Amniotic epithelial cell (primary cell): ENCODE results near the gene FAM83D.

Experiments used
- DNase-seq: peaks from one replicate; pipeline ENCODE4 v3.0.0-alpha.2; 2010; ENCODE audit warnings: low read depth

The FAM83D gene, protein sequence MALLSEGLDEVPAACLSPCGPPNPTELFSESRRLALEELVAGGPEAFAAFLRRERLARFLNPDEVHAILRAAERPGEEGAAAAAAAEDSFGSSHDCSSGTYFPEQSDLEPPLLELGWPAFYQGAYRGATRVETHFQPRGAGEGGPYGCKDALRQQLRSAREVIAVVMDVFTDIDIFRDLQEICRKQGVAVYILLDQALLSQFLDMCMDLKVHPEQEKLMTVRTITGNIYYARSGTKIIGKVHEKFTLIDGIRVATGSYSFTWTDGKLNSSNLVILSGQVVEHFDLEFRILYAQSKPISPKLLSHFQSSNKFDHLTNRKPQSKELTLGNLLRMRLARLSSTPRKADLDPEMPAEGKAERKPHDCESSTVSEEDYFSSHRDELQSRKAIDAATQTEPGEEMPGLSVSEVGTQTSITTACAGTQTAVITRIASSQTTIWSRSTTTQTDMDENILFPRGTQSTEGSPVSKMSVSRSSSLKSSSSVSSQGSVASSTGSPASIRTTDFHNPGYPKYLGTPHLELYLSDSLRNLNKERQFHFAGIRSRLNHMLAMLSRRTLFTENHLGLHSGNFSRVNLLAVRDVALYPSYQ

DNA sequence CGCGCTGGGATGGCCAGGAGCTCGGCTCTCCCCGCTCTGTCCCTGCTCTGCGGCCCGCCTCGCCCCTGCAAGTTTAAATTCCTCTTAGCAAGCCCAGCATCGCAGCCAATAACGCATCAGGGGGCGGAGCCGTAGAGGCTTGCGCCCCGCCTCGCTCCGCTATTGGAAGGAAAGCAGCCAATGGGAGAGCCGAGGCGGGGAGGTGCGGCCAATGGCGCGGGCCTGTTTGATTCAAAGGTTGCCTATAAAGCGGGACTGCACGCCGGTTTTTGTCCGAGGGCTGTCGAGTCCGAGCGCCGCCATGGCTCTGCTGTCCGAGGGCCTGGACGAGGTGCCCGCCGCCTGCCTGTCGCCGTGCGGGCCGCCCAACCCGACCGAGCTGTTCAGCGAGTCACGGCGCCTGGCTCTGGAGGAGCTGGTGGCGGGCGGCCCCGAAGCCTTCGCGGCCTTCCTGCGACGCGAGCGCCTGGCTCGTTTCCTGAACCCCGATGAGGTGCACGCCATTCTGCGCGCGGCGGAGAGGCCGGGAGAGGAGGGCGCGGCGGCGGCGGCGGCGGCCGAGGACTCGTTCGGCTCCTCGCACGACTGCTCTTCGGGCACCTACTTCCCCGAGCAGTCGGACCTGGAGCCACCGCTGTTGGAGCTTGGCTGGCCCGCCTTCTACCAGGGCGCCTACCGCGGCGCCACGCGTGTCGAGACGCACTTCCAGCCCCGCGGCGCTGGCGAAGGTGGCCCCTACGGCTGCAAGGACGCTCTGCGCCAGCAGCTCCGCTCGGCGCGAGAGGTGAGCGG lies at the start of gene FAM83D:
Gene FAM83D, plus strand, starts transcription at position 276 of the 792 bp plus-strand sequence. Its CDS starts 26 bp downstream, at position 302.
- DNase-seq, result peak; percentile 96

DNA sequence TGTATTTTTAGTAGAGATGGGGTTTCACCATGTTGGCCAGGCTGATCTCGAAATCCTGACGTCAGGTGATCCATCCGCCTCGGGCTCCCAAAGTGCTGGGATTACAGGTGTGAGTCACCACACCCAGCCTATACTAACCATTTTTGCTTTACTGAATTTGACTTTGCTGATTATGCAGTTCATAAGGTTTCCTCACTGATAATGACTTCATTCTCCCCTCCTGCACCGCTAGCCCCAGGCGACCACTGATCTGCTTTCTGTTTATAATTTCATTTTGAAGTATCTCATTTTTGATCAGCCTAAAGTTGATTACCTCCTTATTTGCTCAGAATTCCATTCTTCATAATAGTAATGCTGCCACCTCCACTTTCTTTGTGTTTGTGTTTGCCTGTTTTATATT lies 48.7 kb upstream of the FAM83D start:
- DNase-seq, result no peak

GRCh38 chr20:38878866-38879265 lies 47.4 kb upstream of the FAM83D start:
- peak; percentile 40 for DNase-seq

GRCh38 chr20:38880952-38881735 lies 45.1 kb upstream of the FAM83D start:
- no peak for DNase-seq

DNA sequence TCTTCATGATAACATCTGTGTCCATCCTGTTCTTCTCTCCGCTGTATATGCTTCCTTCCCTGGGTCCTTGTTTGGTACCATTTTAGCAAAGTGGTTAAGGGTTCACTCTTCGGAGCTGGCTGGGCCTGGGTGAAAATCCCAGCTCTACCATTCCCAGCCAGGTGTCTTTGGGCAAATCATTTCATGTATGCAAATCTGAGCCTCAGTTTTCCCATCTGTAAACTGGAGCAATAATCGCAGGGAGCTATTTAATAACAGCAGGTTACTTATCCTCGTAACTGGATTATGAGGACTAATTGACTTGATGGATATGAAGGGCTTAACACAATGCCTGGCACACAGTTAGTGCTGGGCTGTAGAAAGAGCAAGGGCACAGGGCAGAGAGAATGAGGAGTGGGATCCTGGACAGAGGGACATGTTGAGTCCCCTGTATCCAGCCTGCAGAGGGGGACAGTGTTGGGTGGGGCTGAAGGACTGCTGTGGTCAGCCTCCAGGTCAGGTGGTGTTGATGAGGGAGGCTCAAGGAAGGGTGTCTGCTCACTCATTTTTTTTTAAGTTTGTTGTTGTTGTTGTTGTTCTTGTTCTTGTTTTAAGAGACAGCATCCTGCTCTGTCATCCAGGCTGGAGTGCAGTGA lies 44.3 kb upstream of the FAM83D start:
- no peak for DNase-seq

DNA sequence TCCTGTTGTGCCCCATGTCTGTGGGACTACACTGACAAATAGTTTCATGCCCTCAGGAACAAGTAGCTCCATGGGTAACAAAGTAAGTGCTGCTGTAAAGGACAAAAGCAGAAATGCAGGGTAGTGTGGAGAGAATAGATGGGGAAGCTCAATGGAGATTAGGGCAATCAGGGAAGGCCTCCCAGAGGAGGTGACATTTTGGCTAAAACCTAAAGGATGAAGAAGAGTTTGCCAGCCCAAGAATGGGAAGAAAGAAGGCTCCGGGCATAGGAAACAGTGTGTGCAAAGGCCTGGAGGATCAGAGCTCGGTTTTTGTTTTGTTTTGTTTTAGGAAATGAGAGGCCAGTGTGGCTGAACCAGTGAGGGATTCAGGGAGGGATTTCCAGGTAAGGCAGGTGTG lies 43.6 kb upstream of the FAM83D start:
- DNase-seq, result no peak

- no peak for DNase-seq
Measured at GRCh38 chr20:38883081-38883980, 42.9 kb upstream of the FAM83D start.

- no peak for DNase-seq
Measured at GRCh38 chr20:38883981-38884733, 42.1 kb upstream of the FAM83D start.

DNA sequence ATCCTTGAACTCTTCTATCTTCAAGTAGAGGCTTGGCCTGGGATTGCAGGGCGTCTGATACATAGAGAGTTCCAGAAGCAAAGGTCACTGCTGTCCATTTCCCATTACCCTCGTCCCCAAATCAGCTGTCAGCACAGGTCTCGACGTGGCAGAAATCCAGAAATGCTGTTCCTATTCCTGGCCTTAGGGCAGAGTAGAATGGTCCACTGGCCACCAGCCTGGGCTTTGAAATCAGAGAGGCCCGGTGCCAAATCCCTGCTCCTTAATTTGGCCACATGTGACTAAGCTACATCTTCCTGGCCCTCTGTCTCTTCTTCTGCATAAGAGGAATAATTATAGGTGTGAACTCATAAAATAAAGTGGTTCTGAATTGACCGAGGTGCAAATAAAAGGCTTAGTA lies 40.9 kb upstream of the FAM83D start:
- DNase-seq, result no peak

DNA sequence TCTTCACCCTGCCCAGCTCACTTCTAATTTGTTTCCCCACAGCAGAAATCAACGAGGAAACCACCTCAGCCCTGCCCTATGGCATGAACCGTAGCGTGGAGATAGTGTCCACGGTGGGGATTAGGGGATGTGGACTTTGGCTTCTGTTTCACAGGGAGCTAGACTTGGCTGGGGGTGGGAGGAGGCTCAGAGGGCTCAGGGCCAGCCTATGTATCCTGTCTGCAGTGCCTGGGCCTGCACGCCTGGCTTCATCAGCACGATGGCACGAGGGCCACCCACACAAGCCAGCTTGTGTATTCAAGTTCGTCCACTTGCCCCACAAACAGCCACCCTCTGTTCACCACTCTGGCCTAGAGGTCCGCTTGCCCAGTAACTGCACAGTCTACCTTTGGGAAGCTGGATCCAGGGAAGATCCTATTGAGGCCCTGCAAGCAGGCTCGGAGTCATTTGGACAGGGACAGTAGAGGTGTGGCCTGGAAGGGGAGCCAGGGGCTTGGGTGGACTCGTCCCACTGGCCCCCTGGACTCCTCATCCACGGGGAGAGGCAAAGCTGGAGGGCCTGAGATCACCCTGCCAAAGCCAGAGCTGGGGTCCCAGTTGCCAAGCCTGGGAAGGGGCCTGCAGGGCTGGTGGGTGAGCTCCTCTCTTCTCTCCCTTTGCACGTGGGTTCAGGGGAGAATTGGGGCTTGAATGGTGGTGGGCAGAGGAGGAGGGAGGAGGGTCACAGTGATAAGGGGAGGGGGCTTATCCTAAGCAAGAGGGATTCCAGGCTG lies 38.0 kb upstream of the FAM83D start:
- no peak for DNase-seq

DNA sequence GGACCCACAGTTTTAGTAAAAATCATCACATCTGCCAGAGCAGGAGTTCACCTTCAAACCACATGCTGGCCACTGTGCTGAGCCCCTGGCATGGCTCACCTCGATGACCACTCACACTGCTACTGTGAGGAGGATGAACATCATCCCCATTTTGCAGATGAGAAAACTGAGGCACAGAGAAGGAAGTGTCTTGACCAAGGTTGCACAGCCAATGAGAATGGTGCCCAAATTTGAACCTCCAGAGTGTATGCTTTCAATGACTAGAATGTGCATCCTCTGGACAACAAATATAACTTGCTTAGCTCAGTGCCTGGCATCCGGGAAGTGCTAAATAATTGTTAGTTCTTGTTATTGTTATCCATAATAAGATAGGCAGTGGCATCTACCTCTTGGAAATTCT lies 37.2 kb upstream of the FAM83D start:
- DNase-seq, result no peak

DNA sequence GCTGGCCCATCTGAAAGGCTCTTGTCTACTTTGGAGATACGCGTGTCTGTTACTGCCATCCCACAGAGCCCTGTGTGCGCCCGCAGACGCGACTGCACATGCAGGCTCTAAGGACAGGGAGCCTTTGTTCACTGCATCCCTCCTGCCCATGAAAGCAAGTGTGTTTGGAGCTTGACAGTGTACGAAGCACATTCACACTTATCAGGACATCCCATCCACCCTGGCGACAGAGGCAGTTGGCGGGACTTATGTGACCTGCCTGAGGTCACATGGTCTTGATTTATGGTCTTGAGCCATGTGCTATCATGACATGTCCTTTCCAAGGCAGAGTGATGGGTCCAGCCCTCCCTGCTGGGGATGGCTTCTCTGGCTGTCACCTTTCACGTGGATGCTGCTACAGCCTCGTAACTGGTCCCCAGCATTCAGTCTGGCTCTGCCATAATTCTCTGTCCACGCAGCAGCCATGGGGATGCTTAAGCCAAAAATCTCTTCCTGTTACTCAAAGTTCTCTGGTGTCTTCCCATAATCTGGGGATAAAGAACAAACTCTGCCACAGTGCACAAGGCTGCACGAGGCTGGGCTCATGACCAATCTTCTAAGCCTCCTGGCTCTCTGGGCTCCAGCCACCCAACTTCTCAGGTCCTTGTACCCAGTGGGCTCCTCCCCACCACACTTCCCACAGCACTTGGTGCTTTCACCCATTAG lies 36.3 kb upstream of the FAM83D start:
- DNase-seq, result no peak

GRCh38 chr20:38890497-38890818 lies 35.8 kb upstream of the FAM83D start:
- DNase-seq, result no peak

DNA sequence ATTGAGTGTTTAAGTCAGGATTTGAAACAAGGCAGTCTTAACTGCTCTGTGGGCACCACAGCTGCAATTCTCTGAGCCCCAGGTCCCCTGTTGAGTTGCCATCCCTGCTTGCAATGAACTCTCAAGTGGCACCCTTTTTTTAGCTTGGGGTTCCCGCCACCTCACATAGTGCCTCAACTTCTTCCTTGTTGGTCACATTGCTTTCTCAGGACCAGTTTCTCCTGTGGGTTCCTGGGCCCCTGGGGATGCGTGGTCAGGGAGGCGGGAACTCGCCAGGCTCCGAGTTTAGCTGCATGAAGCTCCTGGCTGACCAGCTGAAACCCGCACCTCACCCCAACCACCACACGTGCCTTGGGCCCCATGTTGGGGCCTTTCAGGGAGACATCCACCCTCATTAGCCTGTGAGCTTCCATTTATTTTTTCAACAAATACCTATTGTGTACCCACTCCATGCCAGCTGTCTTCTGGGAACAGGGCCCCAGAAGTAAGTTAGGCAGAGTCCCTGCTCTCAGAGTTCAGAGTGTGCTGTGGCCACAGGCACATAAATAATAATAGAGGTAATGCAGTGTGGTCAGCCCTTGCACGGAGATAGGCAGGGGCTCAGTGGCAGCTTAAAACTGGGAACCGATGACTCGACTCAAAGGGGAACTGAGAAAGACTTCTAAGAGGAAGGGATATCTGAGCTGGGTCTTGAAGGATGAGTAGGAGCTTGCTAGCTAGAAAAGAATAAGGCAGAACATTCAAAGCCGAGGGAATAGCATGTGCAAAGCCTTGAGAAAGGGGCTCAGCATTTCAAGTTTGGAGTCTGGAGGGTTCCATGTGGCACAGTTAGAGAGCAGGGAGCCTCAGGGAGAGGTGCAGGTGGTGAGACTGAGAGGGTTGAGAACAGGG lies 33.9 kb upstream of the FAM83D start:
- DNase-seq, result no peak

DNA sequence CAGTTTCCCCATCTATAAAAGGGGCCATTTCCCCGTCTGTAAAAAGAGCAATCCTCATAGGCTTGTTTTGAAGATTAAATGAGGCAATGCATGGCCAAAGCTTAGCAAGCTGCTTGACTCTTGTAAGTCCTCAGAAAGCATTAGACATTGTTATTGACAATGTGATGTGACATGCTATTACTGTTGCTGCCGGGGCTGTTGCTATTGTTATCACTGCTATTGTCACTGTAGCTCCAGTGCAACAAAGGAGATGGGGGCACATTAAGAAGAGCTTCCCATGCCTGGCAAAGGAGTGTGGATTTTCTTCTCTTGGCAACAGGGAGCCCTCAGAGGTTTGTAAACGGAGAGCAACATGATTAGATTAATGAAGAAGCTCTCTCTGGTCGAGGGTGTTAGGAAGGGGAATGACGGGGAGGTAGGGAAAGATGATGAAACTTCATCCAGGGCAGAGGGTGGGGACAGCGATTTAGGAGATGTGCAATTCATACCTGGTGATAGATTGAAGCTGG lies 33.1 kb upstream of the FAM83D start:
- DNase-seq, result no peak

DNA sequence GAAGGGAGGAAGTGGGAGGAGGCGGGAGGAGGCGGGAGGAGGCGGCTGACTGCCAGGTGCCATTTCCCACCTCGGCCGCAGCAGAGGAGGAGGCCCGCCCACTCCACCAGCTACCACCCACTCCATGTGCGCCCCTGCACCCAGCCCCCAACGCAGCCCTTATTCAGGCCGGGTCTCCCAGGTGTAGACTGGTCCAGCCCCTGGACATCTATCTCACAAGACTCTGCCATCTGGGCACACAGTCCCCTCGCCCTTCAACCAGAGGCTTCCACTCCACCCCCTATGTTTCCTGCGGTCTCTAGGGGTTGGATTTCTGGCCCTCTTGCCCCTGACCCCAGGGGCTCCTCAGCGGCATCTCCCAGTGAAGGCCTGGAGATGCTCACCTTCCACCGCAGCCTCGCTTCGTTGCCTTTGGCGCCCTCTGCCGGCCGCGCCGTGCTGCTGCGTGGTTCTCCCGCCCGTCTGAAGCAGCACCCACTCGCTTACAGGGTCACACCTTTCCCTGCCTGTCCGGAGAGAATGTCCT lies 32.6 kb upstream of the FAM83D start:
- peak; percentile 16 for DNase-seq
